NCI-H2227 (cell line): ENCODE measurements around the gene TMED9.
"Not testable (repeated sequence)": the region's sequence is repeated elsewhere in the genome, so short reads cannot be mapped to it uniquely, and the experiment has no call there.

Source experiments
- DNase-seq: peaks from one replicate; lab custom pipeline; 2025; ENCODE audit not compliant: unreplicated experiment; lab: John Stamatoyannopoulos, UW

TMED9 gene

DNA sequence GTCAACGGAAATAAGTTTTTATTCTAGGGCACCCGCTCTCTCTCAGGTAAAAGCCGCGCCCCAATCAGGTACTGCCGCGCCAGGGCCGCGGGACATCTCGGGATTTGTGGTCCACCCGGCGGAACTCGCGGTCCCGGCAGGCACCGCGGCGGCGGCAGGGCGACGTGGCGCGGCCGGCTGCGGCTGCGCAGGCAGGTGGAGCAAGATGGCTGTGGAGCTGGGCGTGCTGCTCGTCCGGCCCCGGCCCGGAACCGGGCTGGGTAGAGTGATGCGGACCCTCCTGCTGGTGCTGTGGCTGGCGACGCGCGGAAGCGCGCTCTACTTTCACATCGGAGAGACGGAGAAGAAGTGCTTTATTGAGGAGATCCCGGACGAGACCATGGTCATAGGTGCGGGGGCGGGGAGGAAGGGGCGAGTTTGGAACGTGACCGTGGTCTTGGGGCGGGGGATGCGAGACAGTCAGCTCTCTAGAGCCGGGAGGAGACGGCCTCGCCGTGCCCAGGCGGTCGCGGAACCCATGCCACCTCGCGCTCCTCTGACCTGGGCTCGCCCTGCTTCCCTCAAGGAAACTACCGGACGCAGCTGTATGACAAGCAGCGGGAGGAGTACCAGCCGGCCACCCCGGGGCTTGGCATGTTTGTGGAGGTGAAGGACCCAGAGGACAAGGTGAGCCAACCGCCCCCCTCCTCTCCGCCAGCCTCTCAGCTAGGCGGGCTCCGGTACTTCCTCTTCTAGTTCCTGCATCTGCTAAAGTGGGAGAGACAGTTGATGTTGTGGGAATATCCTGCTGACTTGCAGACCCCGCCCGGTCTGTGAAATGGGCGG is at the start of gene TMED9:
TMED9 (plus strand) TSS at position 194 of the 825 bp plus-strand sequence; CDS start at position 206, 12 bp downstream.
- DNase-seq = peak; percentile 86

DNA sequence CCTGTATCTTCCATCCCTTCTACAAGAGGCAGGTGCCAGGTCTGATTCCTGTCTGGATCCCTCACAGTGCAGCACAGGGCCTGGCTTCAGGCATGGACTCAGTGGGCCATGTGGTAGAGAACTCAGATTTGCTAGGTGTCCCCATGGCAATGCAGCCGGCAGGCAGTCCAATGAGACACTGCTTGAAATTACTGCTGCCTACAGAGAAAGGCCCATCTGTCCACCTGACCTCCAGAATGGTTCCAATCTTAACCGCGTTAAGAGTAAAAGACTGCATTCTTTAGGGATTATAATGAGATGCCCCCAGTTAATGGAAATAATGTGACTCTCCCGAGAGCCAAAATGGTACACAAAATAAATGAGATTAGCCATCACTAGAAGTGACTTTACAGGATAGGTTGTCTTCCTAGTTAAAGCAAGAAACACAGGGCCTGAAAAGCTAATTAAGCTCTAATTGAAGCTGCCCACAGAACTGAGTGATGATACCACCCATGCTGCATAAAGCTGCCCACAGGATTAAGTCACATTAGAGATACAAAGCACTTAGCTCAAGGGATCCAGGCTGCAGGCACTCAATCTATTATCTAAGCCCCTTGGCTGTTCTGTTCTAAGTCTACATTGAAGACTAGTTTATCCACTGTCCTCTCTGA is 49.1 kb upstream of the TMED9 start:
- no peak for DNase-seq

DNA sequence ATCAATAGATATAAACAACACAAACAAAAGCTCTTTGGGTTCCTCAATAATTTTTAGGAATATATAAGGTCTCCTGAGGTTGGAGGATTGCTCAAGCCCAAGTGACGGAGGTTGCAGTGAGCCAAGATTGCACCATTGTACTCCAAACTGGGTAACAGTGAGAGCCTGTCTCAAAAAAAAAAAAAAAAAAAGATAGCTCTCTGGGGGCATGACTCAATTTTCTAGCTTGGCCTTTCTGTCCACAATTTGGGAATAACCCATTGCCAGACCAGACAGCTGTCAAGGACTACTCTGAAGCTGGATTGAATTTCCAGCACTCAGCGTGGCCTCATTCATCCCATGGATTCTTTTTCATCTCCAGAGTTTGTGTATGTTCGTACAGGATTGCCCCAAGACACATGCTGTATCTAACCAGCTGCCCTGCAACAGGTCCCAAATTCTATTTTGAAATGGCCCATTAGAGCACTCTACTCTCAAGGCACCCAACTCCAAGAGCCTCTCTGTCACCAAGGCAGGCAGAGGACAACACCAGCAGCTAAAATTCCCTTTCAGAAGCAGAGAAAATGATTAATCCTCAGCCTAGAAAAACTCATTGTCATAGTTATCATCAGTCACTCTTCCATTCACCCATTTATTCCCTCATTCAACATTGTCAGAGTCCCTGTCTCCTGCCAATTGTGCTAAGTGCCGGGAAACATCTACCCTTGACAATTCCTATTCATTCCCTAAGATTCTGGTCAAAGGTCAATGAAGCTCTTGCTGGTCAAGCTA is 46.3 kb upstream of the TMED9 start:
- peak; percentile 32 for DNase-seq

DNA sequence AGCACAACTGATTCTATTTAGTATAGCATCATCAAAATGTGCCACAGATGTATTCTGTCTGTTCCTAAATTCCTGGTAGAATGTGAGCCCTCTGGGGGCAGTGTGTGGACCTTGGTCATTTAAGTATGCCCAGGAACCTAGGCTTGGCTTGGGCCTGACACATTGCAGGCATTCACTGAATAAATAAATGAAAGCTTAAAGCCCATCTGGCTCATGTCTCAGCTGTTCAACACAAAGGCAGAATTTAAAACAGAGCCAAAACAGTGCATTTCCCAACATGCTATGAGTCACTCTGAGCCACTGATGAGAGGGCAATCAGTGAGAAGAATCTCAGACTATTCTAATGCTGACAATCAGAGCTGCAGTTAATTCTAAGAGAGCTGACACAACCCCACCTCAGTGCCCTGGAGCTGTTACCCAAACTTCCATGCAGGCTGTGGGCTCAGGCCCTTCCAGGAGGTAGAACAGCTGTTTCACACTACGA is 45.7 kb upstream of the TMED9 start:
- DNase-seq = no peak

DNA sequence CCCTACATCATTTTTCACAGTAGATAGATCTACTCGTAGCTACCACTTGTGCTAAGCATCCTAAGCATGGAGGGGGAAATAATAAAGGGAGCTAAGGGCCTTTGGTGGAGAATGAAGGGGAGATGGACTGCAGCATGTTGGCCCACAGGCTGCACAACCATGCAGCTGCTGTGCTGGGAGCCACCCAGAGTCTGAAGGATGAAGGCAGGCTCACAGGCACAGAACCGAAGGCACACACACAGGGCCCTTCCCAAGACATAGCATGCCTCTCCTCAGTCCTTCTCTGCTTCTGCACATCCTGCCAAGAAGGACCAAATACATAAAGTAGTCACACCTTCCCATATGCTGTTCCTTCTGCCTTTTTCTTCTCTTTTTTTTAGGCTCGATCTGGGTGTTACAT is 44.3 kb upstream of the TMED9 start:
- DNase-seq = no peak

DNA sequence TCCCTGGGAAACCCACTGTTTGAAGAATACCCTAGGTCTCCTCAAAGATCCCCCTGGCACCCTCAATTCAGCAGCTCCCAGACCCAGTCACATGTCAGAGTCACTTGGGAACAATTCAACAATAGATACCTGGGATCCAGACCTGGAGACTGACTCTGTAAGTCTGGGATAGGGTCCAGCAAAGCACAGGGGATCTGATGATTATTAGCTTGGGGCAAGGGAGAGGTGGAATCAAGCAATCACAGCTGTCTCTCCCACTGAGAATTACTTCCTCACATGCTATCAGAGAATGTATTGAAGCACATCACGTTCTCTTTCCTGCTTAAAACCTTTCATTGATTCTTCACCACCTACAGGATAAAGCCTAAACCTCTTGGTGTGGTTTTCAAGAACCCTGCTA is 43.5 kb upstream of the TMED9 start:
- no peak for DNase-seq

DNA sequence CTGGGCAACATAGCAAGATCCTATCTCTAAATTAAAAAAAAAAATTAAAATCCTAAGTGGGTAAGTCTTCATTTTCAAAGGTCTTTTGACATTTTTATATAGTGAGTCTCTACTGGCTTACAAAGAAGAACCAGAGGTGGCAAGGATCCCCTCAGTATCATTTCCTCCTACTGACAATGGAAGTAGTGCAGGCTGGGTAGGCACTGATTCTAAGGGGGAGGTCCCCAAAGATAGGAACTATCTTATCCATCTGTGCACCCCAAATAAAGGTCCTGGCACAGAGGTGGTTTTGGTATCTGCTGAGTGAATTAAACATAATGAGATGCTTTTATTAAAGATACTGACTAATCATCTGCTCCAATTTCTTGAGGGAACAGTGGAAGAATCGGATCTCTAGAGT is 41.9 kb upstream of the TMED9 start:
- DNase-seq = no peak

DNA sequence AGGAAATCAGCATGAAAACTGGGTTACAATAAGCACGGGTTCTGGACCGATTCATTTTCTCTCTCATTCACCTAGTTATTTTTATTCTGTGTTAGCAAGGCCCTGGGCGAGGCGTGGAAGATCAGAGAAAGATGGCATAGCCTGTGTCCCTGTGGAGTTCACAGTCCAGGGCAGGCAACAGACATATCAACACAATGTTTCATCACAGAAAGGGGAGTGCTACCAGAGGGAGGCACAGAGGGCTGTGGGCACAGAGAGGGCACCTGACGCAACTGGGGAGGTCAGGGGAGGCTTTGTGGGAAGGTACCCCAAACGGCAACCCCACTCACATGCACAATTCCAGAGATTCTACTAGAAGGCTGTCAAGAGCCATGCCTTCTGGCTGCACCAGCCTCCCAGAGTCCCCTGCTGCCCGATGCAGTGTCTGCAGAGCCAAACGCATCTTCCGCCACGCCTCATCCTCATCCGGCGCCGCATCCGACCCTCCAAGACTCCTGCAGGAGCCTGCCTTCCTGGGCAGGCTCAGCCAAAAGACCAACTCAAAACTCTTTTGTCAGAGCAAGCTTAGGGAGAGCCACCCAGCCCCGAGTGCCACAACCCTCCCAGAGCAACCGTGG is 39.1 kb upstream of the TMED9 start:
- DNase-seq = peak; percentile 27

DNA sequence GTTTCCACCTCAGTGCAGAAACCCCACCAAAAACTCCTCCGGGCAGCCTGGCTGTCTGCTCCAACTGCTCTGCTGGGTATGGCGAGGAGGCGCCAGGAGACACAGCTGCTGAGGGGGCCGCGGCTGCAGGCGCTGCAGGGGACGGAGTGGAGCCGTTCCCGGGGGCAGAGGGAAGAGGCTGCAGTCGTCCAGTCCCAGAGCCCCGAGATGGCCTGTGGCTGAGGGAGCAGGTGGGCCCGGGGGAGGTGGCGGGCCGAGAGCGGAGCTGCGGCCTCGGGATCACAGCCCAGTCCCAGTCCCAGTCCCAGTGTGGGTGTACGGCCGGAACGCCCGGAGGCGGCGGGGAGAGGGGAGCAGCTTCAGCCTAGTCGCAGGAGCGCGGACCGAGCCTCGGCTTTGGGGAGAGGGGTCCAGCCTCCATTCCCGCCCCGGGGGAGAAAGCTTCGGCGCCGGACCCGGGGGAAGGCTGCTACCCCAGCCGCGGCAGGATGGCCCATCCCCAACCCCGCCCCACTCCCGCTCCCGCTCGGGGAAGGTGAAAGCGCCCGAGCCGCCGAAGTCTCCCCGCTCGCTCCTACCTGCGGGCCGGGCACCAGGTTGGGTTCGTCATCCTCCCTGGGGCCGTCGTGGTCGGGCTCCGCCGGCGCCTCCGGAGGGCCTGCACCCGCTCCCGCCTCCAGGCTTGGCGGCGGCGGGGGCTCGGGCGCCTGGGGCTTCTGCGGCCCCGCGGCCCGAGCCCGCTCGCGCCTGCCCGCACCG is 38.2 kb upstream of the TMED9 start:
- DNase-seq = no peak

DNA sequence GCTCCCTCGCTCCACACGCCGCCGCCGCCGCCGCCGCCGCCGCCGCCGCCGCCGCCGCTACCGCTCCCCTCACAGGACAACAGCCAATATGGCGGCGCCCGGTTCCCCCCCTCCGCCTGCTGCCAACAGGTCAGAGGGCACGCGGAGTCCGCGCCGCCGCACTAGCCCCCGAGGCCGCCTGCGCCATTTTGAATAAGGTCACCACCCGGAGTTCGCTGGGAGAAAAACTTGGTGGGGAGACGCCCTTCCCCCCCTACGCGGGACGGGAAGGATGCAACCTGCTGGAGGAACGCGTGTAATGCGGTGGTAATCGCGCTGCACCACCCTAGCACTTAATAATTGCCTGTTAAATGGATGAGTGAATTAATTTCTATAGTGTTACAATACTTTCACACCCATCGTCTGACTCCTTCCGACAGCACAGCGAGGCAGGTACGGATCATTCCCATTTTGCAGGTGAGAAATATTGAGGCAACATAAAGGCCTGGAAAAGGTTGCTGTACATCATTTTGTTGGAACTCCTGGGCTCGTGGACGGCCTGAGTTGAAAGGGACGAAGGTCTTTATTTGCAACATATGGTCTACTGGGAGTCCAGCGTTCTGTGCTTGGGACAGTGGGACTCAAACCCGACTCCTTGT is 37.4 kb upstream of the TMED9 start, which contains the start of gene FAM193B:
FAM193B (minus strand) TSS at position 90 of the 638 bp plus-strand sequence. CDS start 105 bp downstream, outside the sequence.
- peak; percentile 93 for DNase-seq

DNA sequence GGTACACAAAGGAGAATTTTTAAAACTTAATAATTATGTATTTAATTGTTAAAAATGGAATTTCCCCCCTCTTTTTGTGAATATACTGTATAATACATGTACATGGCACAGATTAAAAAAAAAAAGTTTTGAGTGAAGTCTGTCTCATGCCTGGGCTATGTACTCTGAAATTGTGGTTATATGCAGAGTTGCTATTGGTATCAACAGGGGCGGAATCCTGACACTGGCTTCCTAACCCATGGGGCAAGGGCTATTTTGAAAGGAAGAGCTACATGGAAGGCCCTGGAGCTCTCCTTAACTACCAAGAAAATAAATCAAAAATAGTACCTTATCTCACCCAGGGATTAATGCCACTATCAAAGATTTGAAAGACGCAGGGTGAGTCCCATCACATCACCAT is 36.8 kb upstream of the TMED9 start:
- no peak for DNase-seq

DNA sequence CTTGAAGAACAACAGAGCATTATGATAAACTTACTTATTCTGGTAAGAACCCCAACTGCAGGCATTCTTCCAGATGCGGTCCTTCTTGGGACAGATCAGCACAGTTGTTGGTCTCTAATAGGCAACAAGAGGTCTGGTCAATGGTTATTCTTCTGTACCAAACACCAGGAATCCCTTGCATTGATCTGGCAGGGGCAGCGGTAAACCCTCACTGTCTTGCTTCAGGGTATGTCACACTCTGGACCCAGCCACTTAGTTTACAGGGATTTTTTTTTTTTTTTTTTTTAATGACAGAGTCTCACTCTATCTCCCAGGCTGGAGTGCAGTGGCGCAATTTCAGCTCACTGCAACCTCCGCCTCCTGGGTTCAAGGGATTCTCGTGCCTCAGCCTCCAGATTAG is 36.3 kb upstream of the TMED9 start:
- DNase-seq = no peak

DNA sequence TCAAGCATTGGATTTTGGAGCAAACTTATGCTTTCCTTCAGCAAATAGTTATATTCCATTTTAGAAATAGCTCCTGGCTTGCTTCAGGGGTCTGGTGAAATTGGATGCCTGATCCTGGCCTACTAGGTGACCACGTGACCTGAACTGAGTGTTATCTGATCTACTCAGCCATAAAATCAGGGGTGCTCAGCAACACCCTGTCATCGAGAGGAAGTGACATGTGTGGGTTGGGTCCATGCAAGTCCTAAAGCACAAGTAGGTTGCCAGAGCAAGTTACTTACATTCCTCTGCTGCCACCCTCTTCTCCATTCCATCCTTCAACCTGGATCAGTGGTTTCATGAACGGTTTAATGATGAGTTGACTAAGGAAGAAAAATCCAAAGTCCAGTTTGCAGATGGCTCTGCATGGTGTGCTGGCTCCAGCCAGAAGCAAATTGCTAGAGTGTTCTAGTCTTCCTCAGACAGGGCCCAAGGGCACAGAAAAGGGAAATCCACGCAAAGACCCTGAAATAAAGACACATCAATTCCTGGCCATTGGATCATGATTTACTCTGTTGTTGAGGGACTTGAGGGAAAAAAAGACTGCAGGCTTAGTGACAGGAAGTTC is 34.9 kb upstream of the TMED9 start:
- no peak for DNase-seq

DNA sequence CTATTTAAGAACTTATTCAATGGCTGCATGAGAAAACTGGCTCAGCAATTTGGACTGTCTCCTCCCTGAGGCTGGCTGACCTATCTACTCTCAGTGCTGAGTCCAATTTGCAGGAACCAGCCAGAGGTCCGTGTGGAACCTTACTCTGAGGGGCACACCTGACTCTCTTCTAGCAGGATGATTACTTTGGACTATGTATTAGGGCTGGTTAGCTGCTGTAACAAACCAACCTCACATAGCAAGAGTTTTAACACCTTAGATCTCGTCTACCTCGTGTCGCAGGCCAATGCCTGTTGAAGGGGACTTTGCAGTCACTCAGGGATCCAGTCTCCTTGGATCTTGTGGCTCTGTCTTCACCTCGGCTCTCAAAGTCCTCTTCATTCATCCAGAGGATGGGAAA is 34.2 kb upstream of the TMED9 start:
- DNase-seq = no peak

DNA sequence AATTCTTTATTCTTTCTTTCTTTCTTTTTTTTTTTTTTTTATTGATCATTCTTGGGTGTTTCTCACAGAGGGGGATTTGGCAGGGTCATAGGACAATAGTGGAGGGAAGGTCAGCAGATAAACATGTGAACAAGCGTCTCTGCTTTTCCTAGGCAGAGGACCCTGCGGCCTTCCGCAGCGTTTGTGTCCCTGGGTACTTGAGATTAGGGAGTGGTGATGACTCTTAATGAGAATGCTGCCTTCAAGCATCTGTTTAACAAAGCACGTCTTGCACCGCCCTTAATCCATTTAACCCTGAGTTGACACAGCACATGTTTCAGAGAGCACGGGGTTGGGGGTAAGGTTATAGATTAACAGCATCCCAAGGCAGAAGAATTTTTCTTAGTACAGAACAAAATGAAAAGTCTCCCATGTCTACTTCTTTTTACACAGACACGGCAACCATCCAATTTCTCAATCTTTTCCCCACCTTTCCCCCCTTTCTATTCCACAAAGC is 32.5 kb upstream of the TMED9 start:
- DNase-seq = not testable (repeated sequence)

DNA sequence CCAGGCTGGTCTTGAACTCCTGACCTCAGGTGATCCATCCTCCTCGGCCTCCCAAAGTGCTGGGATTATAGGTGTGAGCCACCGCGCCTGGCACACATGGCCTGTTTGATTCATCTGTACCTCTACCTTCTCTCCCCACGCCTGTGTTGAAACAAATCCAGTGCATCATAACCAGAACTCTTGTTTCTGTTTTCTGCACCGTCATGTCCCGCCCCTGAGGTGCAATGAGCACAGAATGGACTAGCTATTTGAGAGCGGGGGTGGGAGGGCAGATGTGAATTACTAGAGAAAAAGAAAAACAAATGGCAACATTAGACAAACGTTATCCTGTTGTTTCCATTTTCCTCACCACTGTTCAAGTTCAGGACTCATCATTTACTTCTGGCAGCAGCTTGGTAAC is 27.0 kb upstream of the TMED9 start:
- DNase-seq = no peak

DNA sequence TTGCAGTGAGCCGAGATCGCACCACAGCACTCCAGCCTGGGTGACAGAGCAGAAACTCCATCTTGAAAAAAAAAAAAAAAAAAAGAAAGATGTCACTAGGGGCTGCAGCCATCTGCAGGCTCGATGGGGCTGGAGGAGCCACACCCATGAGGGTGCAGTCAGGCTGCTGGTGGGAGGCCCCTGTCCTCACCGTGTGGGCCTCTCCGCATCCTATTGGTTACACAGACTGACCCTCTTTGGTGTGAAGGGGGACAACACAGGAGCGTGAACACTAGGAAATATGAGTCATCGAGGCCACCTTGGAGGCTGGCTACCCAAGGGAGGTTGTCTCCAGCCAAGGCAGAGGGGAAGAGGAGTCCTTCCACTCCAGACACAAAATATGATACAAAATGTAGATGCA is 23.7 kb upstream of the TMED9 start:
- no peak for DNase-seq

DNA sequence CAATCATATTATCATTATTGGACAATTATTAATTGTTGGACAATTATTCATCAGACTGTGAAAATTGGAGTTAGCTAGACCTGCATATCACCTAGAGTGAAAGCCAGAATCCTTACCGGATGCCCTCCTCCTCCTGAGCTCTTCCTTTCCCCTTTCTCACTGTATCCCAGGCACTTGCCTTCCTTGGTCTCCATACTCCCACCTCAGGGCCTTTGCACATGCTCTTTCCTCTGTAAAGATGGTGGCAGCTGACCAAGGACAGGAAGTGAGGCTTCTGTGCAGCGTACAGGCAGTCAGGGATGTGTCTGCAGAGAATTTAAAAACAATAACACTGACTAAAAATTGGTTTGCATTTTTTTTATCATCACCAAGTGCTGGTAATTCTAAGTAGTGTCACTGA is 22.1 kb upstream of the TMED9 start:
- DNase-seq = no peak

DNA sequence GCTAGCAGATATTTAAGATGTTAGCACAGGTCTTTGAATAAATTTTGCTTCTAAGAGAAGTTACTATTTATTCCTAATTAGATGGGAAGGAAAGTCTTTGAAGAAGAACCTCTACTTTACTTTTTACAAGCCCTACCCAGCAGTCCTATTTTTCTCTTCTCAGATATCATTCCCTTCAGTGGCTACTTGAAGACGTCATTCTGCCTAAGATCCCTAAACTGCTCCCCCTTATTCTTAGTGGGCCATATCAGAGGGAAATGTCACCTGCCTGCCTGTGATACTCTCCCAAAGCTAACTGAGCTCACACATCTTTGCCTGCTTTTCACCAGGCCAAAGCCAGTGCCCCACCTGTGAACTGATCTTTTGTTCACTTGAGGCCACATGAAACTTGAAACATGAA is 16.5 kb upstream of the TMED9 start:
- DNase-seq = no peak
